HS-27A (cell line): ENCODE data around the gene DPM2.

Experiments used
- DNase-seq: peaks from one replicate; pipeline ENCODE4 v3.0.0-alpha.2; 2012; ENCODE audit warnings: low read depth, missing footprints

Gene DPM2

DNA sequence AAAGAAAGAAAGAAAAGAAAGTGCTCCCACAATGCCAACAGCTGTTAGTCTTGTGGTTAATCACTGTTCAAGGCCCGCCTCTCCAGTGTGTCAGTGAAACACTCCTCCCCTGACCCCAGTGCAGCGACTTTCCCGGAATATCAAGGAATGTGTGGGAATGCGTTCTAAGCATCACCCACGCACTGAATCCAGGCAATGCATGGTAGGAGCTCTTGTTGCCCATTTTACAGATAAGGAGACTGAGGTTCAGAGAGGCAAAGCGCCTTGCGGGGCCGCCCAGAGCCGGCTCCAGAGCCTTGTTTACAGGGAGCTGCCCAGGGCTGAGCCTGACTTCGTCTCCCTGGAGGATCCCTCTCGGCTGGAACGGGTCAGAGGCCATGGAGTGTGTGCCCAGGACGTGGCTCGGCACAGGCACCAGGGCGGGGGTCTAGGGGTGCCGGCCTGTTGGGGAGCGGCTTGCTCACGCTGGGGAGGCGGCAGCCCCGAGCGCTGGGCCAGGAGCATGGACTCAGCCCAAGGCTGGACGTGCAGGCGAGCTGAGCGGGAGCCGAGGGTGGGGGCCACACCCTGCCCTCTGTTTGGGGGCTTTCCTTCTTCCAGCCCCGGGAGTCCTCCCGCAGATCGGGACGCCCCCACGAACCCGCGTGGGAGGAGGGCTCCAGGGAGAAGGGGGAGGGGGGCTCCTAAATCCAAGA, 39.1 kb downstream of the DPM2 start:
- DNase-seq = no peak

- DNase-seq = no peak
Observed at GRCh38 chr9:127897193-127897692, 40.4 kb downstream of the DPM2 start.

DNA sequence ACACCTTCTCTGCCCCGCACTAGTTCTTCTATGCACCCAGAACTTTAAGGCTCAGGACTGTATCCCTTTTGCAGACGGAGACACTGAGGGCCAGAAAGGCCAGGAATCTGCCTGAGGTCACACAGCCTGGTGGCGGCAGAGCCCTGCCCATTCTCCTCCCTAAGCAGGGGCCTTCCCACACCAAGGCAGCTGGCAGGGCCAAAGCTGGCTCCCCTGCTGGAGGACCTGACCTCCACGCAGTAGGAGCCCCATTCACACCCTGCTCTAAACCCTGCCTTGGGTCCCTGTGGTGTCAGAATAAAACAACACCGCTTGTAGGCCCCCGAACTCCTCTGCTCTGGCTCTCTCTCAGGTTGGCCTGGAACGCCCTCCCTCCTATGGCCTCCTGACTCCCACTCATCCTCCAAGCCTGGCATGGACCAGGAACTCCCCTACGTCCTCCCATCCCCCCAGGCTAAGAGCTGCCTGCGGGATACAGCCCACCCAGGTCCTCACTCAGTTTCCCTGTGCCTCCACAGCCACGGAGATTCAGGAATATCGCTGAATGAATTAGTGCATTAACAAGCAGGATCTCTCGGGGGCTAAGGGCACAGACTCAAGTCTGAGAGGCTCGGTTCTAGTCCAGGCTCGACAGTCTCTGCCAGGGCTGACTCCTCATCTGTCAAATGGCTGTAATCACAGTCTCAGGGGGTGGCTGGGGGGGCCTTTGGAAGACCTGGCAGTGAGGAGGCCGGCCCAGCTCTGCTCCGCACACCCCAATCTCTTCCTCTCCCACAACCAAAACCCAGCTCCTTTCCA, 41.1 kb downstream of the DPM2 start:
- DNase-seq = no peak

GRCh38 chr9:127895811-127896210, 41.8 kb downstream of the DPM2 start:
- DNase-seq = no peak

DNA sequence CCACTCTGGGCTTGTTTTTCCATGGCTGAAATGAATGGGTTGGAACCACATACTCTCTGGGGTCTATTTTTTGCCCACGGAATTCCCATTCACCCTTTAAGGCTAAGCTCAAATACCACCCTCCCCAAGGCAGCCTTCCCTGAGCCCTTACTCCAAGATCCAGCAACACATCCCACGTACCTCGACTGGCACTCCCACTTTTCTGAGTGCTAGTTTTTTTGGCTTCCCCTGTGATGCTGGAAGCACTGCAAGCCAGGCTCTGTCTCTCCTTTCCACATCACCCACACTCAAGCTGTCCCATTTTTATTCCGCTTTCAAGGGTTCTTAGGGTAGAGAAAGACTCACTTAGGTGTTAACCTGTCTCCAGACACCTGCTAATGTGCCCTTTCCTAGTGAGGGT, 44.3 kb downstream of the DPM2 start:
- no peak for DNase-seq

DNA sequence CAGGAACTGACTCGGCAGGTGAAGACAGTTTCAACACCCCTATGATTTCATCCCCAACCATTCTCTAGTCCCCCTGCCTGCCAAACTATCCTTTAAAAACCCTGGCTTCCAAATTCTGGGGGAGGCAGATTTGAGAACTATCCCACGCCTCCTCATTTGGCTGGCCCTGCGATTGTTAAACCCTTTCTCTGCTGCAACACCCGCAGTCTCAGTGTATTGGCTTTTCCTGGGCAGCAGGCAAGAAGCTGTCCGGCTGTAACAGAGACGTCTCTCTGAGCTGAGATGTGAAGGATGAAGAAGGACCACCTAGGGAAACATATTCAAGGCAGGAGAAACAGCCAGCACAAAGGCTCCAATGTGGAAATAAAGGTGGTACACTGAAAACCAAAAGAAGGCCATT, 44.8 kb downstream of the DPM2 start:
- DNase-seq = no peak

DNA sequence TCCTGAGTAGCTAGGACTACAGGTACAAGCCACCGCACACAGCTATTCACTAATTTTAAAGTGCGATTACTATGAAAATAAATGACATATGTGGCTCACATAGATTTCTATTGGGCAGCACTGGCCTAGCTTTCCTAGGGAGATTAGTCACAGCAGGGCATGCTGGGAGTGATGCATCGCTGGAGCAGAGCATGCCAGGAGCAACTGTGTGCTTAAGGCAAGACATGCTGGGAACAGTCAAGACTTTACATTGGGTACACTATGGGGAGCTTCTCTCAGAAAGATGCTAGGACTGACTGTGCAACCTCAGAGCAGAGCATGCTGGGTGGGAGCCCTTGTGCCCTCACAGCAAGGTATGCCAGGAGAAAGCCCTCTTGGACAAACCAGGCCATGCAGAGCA, 47.6 kb downstream of the DPM2 start:
- no peak for DNase-seq

- DNase-seq = no peak
Observed at GRCh38 chr9:127887792-127888191, 49.9 kb downstream of the DPM2 start.

DNA sequence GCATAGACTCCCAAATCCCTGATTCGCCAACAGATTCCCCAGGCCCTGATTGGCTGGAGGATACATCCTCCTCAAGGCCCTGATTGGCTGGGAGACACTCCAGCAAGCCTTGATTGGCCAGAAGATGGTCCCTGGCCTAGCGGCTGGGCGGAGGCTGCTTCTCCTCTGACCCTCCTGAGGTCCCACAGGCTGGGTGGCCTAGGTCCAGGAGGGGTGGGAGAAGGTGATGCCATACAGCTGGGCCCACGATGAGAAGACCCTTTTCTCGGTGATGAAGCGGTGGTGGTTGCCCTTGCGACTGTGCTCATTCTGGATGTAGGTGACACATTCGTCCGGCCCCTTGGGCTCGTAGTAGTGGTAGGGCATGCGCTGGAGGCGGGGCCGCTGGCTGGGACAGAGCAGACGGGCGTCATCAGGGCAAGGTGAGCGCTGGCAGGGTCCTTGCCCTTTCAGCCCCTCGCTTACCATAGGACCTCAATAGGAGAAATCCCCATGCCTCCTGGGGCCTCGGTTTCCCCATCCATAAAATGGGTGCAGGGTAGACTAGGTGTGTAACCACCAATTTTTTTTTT, 51.2 kb downstream of the DPM2 start:
- no peak for DNase-seq

GRCh38 chr9:127885508-127886281, 52.0 kb downstream of the DPM2 start:
- no peak for DNase-seq
